GM21526 (cell line): ENCODE results near the gene UBC.

Experiments used
- ATAC-seq: cut with Tn5 transposase; IDR thresholded peaks from one replicate; pipeline ENCODE4 v1.9.1; 2021; ENCODE audit warnings: moderate library complexity; ENCODE audit not compliant: unreplicated experiment, low FRiP score

UBC gene

DNA sequence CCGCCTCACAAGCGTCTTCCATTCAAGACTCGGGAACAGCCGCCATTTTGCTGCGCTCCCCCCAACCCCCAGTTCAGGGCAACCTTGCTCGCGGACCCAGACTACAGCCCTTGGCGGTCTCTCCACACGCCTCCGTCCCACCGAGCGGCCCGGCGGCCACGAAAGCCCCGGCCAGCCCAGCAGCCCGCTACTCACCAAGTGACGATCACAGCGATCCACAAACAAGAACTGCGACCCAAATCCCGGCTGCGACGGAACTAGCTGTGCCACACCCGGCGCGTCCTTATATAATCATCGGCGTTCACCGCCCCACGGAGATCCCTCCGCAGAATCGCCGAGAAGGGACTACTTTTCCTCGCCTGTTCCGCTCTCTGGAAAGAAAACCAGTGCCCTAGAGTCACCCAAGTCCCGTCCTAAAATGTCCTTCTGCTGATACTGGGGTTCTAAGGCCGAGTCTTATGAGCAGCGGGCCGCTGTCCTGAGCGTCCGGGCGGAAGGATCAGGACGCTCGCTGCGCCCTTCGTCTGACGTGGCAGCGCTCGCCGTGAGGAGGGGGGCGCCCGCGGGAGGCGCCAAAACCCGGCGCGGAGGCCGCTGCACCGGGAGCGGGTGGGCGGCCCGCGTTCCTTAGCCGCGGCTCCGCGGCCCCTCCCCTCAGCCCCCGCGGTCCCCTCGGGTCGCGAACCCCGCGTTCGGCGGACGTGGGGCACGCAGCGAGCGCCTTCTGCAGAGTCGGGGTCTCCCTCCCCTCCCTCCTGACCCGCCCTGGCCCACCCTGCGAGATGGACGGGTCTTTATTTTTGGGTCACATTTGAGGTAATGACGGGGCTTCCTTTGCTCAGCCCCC, at the start of gene UBC:
TSS of gene UBC (minus strand) at position 259 of the 847 bp plus-strand sequence. CDS start 879 bp downstream, outside the sequence.
- peak; percentile 29 for ATAC-seq

DNA sequence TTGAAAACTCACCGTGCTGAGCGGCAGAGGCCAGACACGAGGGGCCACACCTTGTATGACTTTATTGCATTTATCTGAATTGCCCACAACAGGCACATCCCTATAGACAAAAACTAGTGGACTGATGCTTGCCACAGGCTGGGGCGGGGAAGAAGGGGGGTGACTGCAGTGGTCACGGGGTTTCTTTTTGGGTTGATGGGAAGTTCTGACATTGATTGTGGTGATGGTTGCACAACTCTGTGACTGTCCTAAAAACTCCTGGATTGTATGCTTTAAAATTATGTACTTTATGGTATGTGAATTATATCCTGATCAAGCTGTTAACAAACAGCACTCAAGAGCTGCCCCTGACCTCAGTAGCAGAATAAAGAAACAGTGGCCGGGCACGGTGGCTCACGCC, 48.8 kb upstream of the UBC start:
- ATAC-seq: no peak

- no peak for ATAC-seq
Measured at GRCh38 chr12:124961055-124961454, 46.6 kb upstream of the UBC start.

DNA sequence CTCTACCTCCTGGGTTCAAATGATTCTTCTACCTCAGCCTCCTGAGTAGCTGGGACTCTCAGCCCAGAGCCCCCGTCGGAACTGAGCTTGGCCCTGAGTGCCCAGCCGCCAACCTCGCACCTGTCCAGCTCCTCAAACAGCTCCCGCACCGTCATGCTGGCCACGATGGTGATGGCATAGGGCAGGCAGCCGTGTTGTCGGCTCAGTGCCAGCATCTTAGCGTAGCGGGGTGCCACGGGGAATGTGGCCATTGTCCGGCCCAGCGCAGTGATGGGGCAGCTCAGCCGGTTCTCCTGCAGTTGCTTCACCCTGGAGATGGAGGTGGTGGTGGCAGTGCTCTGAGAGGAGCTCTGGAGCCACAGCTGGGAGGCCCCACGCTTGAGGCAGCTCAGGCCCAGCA, 42.1 kb upstream of the UBC start:
- no peak for ATAC-seq

DNA sequence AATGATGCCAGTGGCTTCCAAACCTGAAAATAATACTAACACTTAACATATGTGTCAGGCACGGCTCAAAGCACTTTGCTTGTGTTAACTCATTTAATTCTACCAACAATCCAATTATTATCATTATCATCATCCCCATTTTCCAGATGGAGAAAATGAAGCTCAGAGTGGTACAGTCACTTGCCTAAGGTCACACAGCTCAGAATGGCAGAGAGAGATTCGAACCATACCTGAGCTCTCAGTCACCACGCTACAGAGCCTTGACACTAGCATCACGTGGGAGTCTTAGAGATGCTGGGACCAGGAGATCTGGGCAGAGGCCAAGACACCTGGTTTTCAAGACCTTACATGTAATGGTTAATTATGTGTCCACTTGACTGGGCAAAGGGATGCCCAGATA, 40.3 kb upstream of the UBC start:
- no peak for ATAC-seq

DNA sequence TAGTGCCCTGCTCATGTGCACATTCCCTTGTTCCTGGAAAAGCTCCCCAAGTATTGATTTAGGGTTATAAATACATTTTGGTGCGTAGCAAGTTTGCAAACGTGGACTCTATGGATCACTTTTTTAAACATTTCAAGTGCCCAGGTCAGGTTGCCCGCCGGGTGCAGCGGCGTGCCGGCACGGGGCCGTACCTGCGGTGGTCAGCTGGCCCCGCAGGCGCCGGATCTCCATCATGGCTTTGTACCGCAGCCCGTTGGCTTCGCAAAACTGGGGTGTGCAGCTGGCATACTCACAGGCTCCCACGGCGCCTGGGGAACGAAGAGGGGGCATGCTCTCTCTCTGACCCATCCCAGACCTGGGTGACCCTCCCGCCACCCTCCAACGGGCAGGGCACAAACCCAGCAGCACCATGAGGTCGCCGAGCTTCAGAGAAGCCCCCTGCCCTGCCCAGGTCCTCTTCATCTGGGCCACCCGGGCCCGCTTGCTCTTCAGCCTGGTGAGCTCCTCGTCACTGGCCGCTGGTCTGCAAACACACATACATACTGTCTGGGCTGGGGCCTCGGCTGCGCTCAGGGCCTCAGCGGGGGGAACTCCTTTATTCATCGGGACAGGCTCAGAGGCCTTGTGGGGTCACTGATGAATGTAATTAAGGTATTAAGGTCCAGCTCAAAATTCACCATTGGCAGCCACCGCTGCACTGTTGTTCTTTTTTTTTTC, 39.4 kb upstream of the UBC start:
- ATAC-seq: no peak

GRCh38 chr12:124952801-124953200, 38.4 kb upstream of the UBC start:
- ATAC-seq: no peak

- ATAC-seq: no peak
Measured at GRCh38 chr12:124952295-124952694, 37.8 kb upstream of the UBC start.

- ATAC-seq: no peak
Measured at GRCh38 chr12:124949779-124950728, 35.6 kb upstream of the UBC start.

GRCh38 chr12:124949066-124949465, 34.6 kb upstream of the UBC start:
- no peak for ATAC-seq

- no peak for ATAC-seq
Measured at GRCh38 chr12:124947561-124948398, 33.3 kb upstream of the UBC start.

GRCh38 chr12:124947013-124947412, 32.6 kb upstream of the UBC start:
- no peak for ATAC-seq

GRCh38 chr12:124946447-124946793, 32.0 kb upstream of the UBC start:
- no peak for ATAC-seq

GRCh38 chr12:124941170-124941527, 26.7 kb upstream of the UBC start:
- ATAC-seq: no peak

DNA sequence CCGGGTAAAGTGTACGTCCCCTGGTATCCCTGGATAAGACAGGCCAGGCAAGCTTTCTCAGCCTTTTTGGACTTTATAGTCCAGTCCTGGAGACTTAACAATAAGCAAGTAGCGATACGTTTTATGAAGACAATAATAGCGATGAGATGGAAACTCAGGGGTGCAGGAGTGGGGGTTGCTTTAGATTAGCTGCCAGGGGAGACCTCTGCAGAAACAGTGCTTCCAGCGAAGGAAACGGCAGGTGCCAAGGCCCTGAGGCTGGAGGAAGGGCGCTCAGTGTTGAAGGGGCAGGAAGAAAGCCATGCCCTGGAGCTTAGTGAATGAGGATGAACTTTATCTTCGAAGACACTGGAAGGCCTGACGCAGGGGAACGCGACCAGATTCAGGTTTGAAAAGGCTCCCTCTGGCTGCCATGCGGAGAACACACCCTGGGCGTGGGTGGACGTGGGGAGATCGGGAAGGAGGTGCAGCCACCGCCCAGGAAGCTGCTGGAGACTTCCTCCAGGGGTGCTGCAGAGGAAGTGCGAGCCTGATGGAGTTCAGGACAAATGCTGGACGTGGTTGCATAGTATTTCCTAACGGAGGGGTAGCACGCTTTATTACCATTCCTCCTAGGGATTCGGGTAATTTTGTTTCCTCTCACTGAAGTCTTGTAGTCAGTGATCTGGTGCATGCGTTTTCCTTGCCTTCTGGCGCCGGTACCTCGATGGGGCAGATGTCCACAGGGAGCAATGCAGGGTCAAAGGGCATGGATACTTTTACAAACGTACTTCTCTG, 26.1 kb upstream of the UBC start:
- peak; percentile 34 for ATAC-seq

DNA sequence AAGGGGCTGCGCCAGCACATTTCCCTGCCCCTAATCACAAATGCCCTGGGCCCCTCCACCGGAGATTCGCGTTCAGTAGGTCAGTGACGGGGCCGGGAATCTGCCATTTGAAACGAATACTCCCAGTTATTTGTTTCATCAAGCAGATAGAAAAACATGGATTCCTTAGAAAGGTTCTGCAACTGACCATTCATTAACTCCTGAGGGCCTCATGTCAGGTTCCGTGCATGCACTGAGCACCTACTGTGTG, 25.6 kb upstream of the UBC start:
- ATAC-seq: peak; percentile 7

- ATAC-seq: peak; percentile 49
Measured at GRCh38 chr12:124939421-124940142, 25.1 kb upstream of the UBC start.

DNA sequence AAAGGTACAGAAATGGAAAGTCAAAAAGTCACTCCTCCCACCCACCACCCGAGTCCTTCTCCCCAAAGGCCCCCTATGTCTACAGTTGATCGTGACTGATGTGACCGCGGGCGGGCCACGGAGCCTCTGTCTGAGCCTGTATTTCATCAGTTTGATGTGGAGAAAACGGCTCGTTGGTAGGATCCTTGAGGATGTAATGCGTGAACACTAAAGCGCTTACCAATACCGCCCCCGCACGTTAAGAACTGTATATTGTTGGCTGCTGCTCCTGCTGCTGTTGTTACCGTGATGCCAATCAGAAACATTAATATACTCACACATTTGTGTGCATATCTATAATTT, 24.6 kb upstream of the UBC start:
- ATAC-seq: peak; percentile 37

DNA sequence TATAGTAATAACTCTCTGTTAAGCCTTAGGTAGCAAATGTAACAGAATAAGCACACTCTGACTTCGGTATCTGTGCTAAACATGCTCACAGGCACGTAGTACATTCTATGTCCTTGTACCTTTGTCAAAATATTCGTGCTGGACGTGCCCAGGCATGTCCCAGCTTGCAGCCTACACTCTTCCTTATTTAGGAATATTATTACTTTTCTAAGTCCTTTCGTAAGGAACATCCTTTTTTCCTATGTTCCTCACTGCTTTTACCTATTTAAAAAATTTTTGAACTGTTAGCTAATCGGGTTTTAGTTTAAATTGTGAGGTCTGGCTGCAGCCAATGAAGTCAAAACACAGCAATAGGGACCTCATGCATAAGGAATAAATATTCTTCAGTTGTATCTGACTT, 24.1 kb upstream of the UBC start:
- ATAC-seq: no peak
